ENCODE results near the gene CST5.
"Not testable (repeated sequence)": the region's sequence is repeated elsewhere in the genome, so short reads cannot be mapped to it uniquely, and the experiment has no call there.

CST5 gene, protein sequence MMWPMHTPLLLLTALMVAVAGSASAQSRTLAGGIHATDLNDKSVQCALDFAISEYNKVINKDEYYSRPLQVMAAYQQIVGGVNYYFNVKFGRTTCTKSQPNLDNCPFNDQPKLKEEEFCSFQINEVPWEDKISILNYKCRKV

DNA sequence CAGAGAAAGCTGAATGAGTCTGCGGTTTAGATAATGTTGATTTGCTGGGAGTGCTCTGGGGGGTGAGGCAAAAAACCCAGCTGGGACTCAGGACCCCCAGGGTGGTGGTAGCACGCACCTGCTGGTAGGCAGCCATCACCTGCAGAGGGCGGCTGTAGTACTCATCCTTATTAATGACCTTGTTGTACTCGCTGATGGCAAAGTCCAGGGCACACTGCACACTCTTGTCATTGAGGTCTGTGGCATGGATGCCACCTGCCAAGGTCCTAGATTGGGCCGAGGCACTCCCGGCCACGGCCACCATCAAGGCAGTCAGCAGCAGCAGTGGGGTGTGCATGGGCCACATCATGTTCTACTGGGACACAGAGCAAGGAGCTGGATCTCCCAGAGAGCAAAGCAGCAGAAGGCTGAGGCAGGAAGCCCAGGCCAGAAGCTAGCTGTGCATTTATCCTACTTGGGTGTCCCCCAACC lies at the start of gene CST5:
Gene CST5, minus strand, starts transcription at position 421 of the 471 bp plus-strand sequence. Its CDS starts 72 bp downstream, at position 349.
- DNase-seq, result no peak

DNA sequence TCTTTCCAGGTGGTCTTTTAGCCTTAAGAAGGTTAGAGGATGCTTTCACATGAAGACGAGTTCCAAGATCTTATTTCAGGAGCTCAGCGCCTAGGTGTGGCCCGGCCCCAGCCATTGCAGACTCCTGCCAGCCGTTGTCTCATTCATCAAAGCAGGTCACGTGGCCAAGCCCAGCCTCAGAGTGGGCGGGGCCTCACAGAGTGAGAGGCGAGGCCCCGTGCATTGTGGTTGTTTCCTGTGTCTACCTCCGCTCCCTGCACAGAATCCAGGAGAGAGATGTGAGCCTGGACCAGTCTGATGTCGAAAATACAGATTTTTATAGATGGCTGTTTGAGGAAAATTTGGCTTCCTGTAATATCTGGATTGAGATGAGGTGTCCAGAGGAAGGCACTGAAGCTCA lies 49.2 kb upstream of the CST5 start:
- DNase-seq, result no peak

DNA sequence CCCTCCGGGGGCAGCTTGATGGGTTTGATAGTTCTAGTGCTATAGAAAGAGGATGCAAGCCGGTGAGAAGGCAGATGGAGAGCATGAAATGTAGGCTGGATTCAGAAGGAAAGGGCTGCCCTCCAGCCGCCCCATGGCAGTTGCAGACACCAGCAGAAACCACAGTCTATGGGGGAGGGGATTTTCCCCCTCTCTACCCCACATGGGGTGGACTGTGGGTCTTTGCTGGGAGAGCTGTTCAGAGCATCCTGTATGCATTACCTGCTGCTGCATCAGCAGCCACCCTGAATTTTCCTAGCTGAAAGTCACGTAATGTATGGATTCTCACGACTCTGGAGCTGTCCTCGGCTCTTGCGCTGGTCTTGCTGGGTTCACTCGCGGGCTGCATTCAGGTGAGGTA lies 48.8 kb upstream of the CST5 start:
- no peak for DNase-seq

DNA sequence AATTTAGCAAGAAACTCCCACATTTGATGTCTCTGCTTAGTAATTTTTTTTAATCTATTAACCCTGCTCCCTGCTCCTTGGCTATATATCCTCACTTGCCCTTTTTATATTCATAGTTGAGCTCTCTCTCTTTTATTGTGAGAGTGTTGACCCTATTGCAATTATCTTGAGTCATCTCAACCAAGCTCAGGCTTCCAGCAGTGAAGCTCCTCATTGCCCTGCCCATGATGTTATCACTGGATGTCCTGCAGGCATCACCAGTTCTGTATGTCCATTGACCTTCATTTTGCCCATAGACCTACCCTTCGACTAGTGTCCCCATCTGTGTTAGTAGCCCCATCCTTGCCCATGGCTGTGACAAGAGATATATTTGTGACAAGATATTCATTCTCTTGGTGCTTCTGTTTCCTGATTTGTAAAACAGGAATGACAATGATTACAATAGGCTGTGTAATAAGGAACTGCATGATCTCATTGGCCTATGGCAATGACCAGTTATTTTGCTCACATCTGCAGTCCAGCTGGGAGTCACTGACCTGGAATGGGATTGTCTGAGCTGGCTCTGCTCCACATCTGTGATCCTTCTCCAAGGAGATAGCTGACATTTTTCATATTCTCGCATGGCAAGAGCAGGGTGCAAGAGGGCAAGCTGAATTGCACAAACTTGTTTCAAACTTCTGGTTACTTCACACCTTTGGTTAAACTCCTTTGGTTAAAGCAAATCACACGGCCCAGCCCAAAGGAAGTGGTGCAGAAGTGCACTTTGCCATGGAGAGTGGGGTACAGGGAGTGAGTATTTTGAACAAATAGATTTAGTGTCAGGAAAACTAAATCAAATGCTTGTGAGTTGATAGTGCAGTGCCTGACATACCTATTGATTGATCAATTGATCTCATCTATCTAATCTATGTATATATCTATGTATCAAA lies 47.7 kb upstream of the CST5 start:
- no peak for DNase-seq

DNA sequence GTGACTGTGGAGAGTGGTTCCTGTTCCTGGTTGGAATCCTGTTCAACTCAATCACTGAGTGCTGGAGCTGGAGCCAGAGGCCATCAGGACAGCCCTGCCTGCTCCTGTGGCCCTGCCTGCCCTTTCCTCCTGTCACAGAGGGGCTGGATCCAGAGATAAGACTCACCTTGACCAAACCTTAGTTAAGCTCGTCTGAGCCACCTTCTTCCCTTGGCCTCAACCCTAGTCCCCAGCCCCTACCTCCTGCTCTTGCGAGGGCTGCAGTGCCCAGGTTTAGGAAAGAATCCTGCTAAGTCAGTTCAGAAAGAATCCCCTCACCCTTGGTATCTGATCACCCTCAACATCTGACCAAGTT lies 47.0 kb upstream of the CST5 start:
- no peak for DNase-seq

DNA sequence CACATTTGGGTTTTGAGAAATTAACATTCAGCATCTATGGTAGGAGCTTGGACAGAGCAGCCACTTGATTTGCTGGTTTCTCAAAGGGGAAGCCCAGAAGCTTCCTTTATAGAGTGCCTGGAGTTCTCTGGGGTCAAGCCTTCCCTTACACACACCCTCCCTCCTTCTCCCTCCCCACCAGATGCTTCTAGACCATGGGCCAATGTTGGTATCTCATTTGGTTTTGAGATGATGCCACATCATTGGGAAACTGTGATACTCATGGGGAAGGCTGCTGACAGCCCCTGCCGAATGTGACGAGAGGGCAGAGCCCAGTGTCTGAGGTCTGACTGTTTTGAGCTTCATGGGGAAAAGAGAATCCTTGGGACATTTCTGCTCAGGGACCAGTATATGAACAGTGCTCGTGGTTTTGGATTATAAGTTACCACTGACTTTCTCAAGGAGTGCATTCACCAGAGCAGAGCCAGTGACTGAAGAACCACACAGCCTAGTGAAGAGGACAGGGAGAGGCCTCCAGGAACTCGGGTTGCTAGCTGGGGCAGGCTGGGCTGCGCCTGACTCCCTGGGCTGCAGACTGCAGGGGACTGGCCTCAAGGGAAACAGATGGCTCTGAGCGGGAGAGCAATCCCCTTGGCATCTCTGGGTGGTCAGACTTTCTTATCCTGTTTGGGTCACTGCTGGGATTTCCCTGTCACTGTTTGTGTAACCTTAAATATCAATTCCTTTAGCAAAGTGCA lies 46.4 kb upstream of the CST5 start:
- DNase-seq, result no peak

DNA sequence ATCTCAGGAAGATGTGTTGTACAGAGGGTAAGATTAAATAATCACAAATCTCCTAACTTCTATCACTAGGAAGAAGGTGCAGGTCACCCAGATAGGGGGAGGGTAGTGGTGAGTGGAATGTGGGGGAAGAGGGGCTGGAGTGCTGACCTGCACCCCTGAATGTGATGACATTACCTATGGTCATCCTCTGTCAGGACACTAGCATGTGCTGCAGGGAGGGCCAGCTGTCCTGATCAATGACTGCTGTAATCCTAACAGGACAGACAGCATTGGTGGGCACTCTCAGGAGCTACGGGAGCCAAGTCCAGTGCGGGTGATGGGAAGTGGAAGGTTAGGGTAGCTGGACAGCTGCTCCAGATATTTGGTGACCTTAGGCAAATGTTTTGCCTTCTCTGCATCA lies 45.2 kb upstream of the CST5 start:
- no peak for DNase-seq

DNA sequence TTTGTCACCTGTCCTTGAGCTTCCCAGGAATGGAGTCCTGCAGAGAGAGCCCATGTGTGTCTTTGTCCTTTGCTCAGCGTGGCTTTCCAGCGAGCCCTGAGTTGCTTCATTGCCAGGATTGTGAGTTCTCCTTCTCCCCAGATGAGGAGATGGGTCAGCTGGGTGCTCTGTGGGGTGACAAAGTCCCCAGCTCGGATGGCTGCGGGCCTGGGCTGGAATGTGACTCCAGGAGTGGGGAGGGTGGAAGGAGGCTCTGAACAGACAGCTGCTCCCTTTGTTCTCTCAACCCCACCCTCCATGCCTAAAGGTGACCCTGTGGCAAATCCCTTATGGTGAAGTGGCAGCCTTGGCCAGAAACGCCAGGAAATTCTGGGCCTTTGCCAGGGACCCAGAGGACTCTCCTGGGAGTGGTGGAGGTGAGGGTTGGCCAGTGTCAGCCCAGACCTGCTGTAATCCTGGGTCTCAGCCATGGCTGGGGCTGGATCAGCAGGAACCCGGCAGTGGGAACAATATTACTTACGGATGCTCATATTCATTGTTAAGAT lies 44.4 kb upstream of the CST5 start:
- no peak for DNase-seq

DNA sequence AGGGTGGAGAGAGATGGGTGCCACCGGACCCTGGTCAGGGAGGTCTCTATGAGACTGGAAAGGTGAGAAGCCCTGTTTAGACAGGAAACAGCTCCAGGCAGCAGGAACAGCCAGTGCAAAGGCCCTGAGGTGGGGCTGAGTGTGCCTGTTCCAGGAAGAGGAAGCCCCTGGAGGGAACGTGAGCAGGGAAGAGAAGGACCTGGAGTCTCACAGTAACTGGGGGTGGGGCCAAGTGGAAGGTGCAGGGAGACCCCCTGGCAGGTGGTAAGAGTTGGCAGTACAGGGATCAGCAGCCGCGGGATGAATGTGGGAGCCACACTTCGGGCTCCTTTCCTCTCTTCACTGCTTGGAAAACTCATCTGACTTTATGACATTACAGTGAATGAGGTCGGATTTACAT lies 43.8 kb upstream of the CST5 start:
- no peak for DNase-seq

DNA sequence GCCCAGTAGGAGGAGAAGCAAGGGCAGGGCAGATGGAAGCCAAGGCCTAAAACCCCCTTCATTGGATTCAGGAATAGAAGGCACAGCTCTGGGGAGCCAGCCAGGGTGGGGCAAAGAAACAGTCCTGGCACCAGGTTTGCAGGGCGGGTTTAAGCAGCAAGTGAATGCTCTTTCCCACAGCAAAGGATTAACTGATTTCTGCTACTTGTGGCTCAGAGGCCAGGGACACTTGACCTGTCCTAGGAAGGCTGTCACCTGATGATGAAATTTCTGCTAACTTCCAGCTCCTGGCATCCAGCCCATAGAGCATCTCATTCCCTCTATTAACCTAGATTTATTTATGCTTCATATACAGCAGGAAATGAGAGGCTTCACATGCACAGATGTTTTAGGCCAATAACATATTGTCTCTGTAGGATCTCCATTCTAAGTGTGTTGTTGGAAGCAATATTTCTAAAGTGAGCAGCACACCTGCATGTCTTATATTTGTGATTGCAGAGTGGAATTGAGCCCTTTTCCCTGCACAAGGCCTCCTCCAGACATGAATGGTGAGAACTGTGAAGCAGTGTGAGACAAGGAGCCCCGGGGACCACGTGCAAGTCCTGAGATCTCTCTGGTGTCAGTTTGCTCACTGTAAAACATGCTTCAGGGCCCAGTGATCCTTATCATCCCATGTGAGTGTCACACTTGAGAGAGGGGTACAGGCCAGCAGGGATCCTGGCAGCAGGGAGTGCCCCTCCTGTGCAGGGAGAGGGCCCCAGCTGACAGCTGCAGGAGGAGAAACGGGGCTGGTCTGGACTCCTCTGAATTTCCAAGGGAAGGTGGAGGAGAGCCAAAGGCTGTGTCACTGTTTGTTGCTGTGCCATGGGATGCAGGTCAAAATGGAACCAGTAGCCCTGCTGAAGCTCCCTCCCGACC lies 41.1 kb upstream of the CST5 start:
- DNase-seq, result no peak

DNA sequence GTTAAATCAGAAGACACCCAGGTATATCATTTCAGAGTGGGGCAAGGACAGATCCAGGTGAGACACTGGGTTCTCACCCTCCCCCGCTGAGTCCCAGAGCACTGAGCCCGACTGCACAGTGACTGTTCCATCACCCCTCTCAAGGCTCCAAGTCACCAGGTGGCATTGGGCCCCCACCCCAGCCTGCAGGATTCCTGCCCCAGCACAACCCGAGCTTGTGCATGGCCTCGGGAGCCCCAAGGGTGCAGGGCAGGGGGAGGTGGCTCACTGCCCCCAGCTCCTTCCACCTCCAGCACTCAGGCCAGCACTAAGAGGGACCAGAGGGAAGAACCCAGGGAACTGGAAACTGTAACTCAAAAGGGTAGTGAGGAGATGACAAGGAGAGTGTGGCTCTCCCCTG lies 39.3 kb upstream of the CST5 start:
- no peak for DNase-seq

DNA sequence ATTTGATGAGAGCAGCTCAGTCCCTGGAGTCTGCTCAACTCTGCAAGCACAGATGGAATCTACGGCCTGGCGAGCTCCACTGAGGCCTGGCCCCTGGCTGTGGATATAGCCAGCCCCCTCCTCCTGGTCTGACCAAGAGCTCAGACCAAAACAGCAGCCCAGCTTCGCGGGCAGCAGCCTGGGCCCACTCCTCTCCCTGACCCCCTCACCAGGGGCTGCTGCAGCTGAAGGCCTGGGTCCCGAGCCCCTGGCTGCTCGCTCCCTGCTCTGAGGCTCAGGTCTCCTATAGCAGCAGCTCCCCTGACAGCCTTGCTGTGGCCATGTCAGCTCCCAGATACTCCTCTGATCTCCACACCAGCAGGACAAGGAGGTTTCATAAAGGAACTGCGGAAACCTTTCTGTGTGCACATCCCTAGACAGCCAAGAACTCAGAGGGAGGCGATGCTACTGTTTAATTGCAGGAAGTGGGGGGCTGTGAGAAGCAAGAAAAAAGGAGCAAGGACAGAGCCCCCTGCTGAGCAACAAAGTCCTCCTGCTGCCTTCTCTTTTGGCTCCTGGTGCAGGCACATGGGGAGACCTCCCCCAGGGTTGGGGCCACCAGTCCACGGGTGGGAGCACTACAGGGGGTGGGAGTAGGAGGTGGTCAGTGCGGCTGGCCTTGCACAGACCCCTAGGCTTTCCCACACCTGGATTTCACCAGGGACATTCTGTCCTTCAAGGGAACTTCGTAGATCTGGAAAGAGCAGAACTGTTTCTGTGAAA lies 38.7 kb upstream of the CST5 start:
- DNase-seq, result no peak

DNA sequence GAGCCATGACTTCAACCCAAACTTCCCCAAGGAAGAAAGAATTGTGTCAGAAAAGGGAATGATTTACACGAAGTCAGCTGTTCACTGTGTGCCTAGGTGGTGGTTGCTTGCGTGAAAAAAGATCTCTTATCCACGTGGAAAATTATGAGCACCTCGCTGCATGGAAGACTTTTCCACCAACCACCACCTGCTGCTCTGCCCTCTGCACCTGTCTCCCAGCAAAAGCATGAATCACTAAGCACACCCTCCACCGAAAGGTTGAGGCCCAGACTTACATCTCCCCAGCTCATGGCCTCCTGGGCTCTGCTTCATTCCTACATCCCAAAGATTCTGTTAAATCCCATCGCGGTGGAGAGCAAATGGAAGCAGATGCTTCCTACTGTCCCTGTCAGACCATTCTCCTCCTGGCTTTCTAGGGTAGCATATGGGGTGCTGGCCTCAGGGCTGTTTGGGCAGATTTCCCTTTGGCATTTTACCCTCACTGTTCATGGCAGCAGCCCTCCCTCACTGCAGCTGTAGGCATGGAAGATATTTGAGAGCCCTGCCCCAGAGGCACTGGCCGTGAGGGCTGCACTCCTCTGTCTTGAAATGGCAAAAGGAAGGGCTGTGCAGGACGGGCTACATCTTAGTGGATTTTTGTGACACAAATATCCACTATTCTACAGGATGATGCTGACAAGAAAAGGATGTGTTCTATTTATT lies 37.6 kb upstream of the CST5 start:
- DNase-seq, result no peak

DNA sequence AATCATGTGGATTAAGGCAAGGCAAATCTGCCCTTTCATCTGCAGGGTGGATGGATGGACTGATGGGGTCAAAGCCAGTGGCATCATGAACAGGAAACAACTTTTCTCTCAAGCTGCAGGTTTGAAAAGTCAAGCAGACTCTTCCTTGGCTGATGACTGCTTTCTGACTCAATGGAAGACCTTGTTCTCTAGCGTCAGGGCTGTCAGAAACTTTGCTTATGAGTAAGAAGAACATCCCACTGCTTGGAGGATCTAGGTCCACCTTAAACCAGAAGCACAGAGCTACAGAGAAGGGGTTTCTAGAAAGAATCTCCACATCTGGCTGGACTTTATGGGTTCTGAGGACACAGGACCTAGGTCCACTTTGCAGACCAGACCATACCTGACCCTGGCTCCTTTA lies 36.3 kb upstream of the CST5 start:
- DNase-seq, result no peak

DNA sequence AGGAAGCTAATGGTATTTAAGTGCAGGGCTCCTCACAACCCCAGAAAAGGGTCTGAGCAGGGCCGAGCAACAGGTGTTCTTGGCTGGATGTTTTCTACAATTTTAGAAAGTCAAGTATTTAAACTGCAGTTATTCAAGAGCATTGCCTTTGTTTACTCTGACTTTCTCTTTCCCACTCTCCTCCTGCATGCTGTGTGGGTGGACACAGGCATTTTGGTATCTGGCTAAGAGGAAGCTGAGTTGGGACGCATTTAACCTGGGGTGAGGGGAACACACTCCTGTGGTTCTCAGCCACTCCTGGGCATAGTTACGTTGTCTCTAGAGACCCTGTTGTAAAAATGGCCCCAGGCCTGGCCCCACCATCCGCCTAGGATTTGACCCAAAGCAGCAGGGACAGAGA lies 34.9 kb upstream of the CST5 start:
- DNase-seq, result not testable (repeated sequence)

DNA sequence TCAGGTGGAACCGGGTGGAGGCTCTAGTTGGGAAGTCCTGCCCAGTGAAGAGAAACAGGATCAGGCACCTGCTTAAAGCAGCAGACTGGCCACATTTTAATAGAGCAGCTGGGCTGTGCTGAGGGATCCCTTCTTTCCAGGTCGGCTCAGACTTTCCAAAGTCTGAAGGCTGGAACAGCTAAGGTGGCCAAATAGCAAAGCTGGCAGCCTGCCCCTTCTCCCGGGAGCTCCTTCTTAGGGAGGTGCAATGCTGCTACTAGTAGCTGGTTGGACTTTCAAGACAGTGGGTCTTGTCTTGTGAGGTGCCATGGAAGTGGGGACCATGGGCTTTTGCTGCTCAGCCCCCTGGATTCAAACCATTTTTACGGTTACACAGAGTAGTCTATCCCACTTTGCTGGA lies 30.7 kb upstream of the CST5 start:
- no peak for DNase-seq

DNA sequence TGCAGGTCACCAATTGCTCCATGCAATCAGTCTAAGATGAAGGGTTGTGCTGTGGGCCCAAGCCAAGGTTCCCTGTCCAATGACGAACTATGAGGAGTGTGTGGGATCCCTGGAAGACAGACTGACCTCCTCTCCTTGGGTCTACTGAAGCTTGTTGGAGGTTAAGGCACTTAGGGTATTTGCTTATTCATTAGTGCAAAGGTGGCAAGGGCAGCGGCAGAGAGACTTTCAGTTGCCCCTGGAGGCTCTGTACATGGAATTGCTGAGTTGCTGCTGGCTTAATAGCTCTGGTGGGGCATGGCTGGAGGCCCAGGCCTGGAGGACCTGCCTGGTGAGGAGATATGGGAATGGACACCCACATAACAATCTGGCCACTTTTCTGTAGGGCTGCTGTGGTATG lies 29.8 kb upstream of the CST5 start:
- no peak for DNase-seq

DNA sequence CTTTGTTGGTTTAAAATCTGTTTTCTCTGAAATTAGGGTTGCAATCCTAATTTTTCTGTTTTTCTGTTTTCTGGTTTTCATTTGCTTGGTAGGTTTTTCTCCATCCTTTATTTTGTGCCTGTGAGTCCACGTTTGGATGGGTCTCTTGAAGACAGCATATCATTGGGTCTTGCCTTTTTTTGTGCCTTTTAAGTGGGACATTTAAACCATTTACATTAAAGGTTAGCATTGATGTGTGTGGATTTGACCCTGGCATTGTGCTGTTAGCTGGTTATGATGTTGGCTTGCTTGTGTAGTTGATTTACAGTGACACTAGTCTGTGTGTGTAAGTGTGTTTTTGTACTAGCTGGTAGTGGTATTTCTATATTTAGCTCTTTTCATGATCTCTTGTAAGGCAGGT lies 28.0 kb upstream of the CST5 start:
- no peak for DNase-seq

DNA sequence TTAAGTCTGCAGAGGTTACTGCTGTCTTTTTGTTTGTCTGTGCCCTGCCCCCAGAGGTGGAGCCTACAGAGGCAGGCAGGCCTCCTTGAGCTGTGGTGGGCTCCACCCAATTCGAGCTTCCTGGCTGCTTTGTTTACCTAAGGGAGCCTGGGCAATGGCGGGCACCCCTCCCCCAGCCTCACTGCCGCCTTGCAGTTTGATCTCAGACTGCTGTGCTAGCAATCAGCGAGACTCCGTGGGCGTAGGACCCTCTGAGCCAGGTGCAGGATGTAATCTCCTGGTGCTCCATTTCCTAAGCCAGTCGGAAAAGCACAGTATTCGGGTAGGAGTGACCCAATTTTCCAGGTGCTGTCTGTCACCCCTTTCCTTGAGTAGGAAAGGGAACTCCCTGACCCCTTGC lies 22.8 kb upstream of the CST5 start:
- not testable (repeated sequence) for DNase-seq

DNA sequence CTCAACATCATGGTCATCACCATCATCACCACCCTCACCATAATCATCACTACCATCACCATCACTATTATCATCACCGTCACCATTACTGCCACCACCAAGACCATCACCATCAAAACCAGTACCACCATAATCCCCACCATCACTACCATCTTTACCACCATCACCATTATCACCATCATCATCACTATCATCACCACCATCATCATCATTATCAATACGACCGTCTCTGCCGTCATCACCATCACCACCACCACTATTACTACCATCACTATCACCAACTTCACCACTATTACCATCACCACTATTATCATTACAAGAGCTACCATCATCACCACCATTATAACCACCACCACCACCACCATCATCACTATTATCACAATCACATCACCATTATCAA lies 11.3 kb upstream of the CST5 start:
- not testable (repeated sequence) for DNase-seq

DNA sequence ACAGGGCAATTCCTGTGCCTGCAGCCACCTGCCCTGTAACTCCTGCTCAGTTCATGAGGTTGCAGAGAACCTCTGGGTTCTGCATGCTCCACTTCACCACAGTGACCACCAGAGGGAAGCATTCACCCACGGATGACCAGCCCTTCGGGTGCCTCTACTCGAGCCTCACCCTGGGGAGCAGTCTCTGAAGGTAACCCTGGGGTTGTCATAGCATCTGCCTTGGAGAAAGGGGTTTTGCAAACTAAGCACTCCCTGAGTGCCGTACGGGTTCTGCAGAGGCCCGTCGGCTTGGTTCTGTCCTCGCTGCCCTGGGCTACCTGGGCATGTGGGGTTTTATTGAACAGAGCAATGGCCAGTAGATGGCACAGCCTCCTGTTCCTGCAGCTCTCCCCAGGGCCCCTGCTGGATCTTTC lies 10.2 kb upstream of the CST5 start:
- DNase-seq, result peak; percentile 41
